Natural killer cell (primary cell): ENCODE measurements around the gene NCAPG2. TPM values are rescaled to one million over a fixed set of nuclear protein-coding genes. Genes with fewer than 3 reads are reported as not detected.

Experiments used
- ATAC-seq, 3 donors: fragments of 150-1000 bp in 2 of 3; fragments of 200-7000 bp in 1 of 3; cut with Tn5 transposase; 1 replicate in 1 of 3; 2 replicates in 2 of 3; pipeline ENCODE4 v1.10.0; 2021; ENCODE audit warnings: mild to moderate bottlenecking in 2 of 3, moderate library complexity in 2 of 3
- DNase-seq, 2 donors: peaks; one replicate each; pipeline versions ENCODE4 v3.0.0 to v3.0.0-alpha.2; 2013 to 2021; ENCODE audit warnings: mixed read lengths in 1 of 2
- H3K27ac ChIP-seq: one replicate; pipeline ENCODE4 v1.5.1; 2013; ENCODE audit warnings: mild to moderate bottlenecking, low read length
- H3K27me3 ChIP-seq: one replicate; pipeline ENCODE4 v1.6.1; 2013; ENCODE audit warnings: low read length; ENCODE audit not compliant: control insufficient read depth, insufficient read depth
- H3K36me3 ChIP-seq: one replicate; pipeline ENCODE4 v1.6.1; 2013; ENCODE audit warnings: low read length; ENCODE audit not compliant: control insufficient read depth, insufficient read depth
- H3K4me1 ChIP-seq: one replicate; pipeline ENCODE4 v1.6.1; 2013; ENCODE audit warnings: low read length; ENCODE audit not compliant: control insufficient read depth, insufficient read depth
- H3K4me3 ChIP-seq: one replicate; pipeline ENCODE4 v1.5.1; 2013; ENCODE audit warnings: low read length
- H3K9me3 ChIP-seq: one replicate; pipeline ENCODE4 v1.6.1; 2013; ENCODE audit warnings: low read length; ENCODE audit not compliant: control insufficient read depth, insufficient read depth
- H3K27ac Mint-ChIP-seq, 2 donors: one replicate each; pipeline ENCODE4 v1.8.0; 2022; ENCODE audit warnings: mild to moderate bottlenecking in 2 of 2, mixed read lengths in 2 of 2, moderate library complexity in 1 of 2
- H3K27me3 Mint-ChIP-seq, 2 donors: one replicate each; pipeline ENCODE4 v1.8.0; 2022; ENCODE audit warnings: low read depth in 2 of 2, mixed read lengths in 2 of 2
- H3K36me3 Mint-ChIP-seq: one replicate; pipeline ENCODE4 v1.8.0; 2022; ENCODE audit warnings: mixed read lengths
- H3K4me1 Mint-ChIP-seq, 2 donors: one replicate each; pipeline ENCODE4 v1.8.0; 2022; ENCODE audit warnings: mixed read lengths in 2 of 2
- H3K4me3 Mint-ChIP-seq: one replicate; pipeline ENCODE4 v1.8.0; 2022; ENCODE audit warnings: mild to moderate bottlenecking, moderate library complexity, mixed read lengths
- H3K9me3 Mint-ChIP-seq, 2 donors: one replicate each; pipeline ENCODE4 v1.8.0; 2022; ENCODE audit warnings: mixed read lengths in 2 of 2
- WGBS: methylation state at CpG from one replicate; pipeline ENCODE4 v1.1.7; 2013; ENCODE audit warnings: missing lambda C conversion rate; ENCODE audit not compliant: insufficient coverage; 5-methylcytosine and 5-hydroxymethylcytosine counted together
- intact Hi-C: fragments of 100-400 bp; cut with micrococcal nuclease; formaldehyde crosslinking; loops from one replicate; pipeline ENCODE4 v1.14.2; 2022
- total RNA-seq, 4 donors: library from RNA; stranded (reverse); fragments of 120-200 nt in 1 of 4; gene quantifications; one replicate each; pipeline versions ENCODE4 v1.2.3 to v1.2.4, GENCODE V29; 2013 to 2022
- TF ChIP-seq, protein P1 (sequence below): fragments of 200-600 bp; IDR thresholded peaks from one replicate; pipeline ENCODE4 v1.8.0; 2022; ENCODE audit warnings: antibody characterized with exemption

The NCAPG2 gene
- total RNA-seq, 3 donors from 2014 or later (not counting 1 experiment from before 2014, with no cell fraction given) = 8.8 to 14.8 (median 14.1) TPM

DNA sequence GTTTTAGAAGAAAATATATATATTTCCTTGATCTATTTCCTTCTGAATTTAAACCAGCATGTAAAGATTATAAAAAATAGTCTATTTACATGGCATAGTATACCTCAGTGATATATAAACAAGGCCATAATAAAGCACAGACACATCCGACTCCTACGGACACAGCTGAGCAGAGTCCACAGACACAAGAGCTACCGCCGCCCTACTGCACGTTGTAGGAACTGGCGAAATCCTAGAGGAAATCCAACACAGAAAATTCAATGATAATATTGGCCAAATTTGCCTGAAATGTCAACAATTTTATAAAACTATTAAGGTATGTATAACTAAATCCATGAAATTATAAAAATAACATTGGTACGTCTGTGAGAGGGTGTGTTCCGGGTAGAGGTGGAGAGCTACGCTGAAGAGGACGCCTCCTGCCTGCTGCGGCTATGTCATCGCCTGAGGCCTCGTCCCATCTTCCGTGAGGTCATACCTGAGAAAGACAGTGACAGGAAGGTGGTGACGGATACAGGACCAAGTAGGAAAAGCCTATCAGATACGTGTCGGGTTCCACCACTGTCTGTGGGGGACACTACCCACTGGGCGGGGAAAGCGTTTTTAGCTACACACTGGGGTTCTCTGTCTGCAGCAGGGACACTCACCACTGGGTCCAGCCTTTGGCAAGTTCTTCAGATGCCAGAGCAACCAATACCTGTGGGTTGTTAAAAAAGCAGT is 29.3 kb upstream of the NCAPG2 start:
- Histone ChIP-seq H3K36me3 (peaks cover 71% of the 10 kb centered on the region), H3K4me3 (no peak overlapping the region), H3K27ac (no peak overlapping the region), H3K4me1 (peaks cover 11% of the 10 kb centered on the region), H3K9me3 (no peaks in the 10 kb centered on the region), H3K27me3 (no peaks in the 10 kb centered on the region)
- Mint-ChIP-seq H3K4me3 (no peak overlapping the region), H3K36me3 (peaks cover 9% of the 10 kb centered on the region), H3K27ac (peak overlapping the region in 1 of 2 donors; percentile 85), H3K4me1 (peaks cover 21 to 31% of the 10 kb centered on the region in 2 donors), H3K9me3 (no peaks in the 10 kb centered on the region), H3K27me3 (no peaks in the 10 kb centered on the region)
- ATAC-seq (no peak), DNase-seq (no peak)
- 91% methylated on average over 19 of the region's 19 CpGs for WGBS
- intact Hi-C loops = no loop called here
- TF ChIP-seq, protein P1, sequence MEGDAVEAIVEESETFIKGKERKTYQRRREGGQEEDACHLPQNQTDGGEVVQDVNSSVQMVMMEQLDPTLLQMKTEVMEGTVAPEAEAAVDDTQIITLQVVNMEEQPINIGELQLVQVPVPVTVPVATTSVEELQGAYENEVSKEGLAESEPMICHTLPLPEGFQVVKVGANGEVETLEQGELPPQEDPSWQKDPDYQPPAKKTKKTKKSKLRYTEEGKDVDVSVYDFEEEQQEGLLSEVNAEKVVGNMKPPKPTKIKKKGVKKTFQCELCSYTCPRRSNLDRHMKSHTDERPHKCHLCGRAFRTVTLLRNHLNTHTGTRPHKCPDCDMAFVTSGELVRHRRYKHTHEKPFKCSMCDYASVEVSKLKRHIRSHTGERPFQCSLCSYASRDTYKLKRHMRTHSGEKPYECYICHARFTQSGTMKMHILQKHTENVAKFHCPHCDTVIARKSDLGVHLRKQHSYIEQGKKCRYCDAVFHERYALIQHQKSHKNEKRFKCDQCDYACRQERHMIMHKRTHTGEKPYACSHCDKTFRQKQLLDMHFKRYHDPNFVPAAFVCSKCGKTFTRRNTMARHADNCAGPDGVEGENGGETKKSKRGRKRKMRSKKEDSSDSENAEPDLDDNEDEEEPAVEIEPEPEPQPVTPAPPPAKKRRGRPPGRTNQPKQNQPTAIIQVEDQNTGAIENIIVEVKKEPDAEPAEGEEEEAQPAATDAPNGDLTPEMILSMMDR = no peak

DNA sequence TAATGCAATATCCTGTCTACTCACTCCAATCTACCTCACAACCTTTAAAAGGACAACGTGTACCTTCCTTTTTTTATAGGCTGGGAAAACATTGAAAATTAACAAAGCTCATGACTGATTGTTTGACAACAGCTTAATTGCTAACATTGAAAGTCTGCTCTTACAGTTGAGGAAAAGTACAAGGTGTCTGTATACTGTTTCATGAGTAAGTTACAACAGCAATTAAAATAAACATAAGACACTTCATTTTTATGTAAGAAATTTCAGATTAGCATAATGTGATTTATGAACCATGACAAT is 28.6 kb upstream of the NCAPG2 start:
- Histone ChIP-seq H3K27me3 (no peaks in the 10 kb centered on the region), H3K27ac (peak overlapping the region; percentile 10), H3K4me3 (no peak overlapping the region), H3K9me3 (no peaks in the 10 kb centered on the region), H3K36me3 (peaks cover 65% of the 10 kb centered on the region), H3K4me1 (peaks cover 11% of the 10 kb centered on the region)
- H3K27ac Mint-ChIP-seq = peak overlapping the region; percentile 81 to 85
- no peaks in the 10 kb centered on the region for H3K9me3 Mint-ChIP-seq
- ATAC-seq = no peak
- no peaks in the 10 kb centered on the region for H3K27me3 Mint-ChIP-seq
- 60% methylated on average over 1 of the region's 1 CpG for WGBS
- H3K36me3 Mint-ChIP-seq = peaks cover 9% of the 10 kb centered on the region
- intact Hi-C loops = no loop called here
- DNase-seq = no peak
- TF ChIP-seq, protein P1 = no peak
- H3K4me3 Mint-ChIP-seq = peak overlapping the region; percentile 21
- peaks cover 21 to 31% of the 10 kb centered on the region in 2 donors for H3K4me1 Mint-ChIP-seq

DNA sequence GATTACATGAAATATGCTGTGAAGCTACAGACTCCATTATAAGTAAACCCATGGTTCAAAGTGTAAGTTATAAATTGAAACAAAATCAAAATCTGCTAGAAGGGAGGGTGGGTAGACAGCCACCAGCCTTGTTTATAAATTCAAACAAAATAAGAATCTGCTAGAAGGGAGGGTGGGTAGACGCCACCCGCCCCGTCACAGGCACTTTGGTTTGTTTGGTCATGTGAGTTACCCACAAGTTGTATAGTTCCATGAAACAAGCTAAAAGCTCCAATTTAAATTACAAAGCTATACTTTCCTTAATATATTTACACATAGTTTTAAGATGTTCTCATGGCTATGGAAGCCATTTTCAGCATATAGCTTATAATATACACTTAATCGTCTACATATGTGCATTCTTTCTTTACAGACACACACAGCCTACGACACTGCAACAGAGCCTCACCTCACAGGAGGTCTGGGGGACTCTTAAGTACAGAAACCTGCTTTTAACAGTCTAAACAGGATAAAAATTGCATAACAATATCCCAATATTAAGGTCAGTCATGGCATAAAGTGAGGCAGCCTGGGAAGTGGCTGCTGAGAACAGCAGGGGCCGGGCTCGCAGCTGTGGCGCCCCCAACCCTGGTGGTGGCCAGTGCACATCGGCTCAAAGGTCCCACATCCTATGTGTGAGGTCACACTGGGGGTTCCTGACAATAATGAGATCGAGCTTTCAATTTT is 28.1 kb upstream of the NCAPG2 start:
- peak overlapping the region; percentile 81 to 85 for H3K27ac Mint-ChIP-seq
- H3K36me3 ChIP-seq = peaks cover 60% of the 10 kb centered on the region

More for the DNA sequence above, 28.1 kb upstream of the NCAPG2 start:
- Histone ChIP-seq H3K27ac (peak overlapping the region; percentile 10), H3K4me1 (peaks cover 11% of the 10 kb centered on the region), H3K9me3 (no peaks in the 10 kb centered on the region), H3K4me3 (no peak overlapping the region), H3K27me3 (no peaks in the 10 kb centered on the region)
- intact Hi-C loops = no loop called here
- peak in 1 of 2 donors; percentile 28 for DNase-seq
- 49% methylated on average over 10 of the region's 10 CpGs for WGBS
- H3K36me3 Mint-ChIP-seq = peaks cover 9% of the 10 kb centered on the region
- no peaks in the 10 kb centered on the region for H3K9me3 Mint-ChIP-seq
- no peaks in the 10 kb centered on the region for H3K27me3 Mint-ChIP-seq
- TF ChIP-seq, protein P1 = no peak
- peak overlapping the region; percentile 42 for H3K4me3 Mint-ChIP-seq
- ATAC-seq = peak; percentile 79 to 85 (median 82)
- peaks cover 21 to 31% of the 10 kb centered on the region in 2 donors for H3K4me1 Mint-ChIP-seq
